ENCODE data around the gene C1orf159. TPM values are rescaled to one million over a fixed set of nuclear protein-coding genes. Genes with fewer than 3 reads are reported as not detected.

Gene C1orf159
- total and polyA plus RNA-seq, 3 donors from 2014 or later = 40.7 to 68.3 (median 50.7) TPM

DNA sequence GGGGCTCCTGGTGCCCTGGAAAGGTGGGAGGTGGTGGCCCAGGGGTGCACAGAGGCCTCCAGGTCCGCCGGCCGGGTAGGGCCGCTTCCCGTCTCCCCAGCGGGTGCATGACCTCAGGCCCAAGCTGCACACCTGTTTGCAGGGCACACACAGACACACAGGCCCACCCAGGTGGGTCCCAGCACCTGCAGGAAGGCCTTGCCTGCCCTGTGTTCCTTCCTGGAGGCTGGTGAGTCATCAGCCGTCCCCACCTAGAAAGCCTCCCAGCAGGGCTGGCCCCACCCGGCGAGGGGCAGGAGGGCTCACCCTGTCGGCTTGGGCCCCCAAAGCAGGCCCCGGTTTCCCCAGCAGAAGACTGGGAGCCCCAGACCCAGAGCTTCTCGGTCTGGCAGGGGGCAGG is 34.2 kb upstream of the C1orf159 start:
- WGBS, 2 donors = 90% methylated on average over 6 of the region's 12 CpGs; no CpG with 5 or more reads in 1 of the 2 donors
- Histone ChIP-seq H3K4me1 (no peaks in the 10 kb centered on the region), H3K27ac (no peak overlapping the region)

GRCh38 chr1:1149416-1149815 is 33.5 kb upstream of the C1orf159 start:
- Histone ChIP-seq H3K36me3 (ENCODE audit: low read depth, missing control alignments) (no peaks in the 10 kb centered on the region), H3K9me3 (no peaks in the 10 kb centered on the region), H3K27me3 (no peaks in the 10 kb centered on the region), H3K27ac (no peak overlapping the region), H3K4me1 (no peaks in the 10 kb centered on the region), H3K4me3 (no peak overlapping the region)
- TF ChIP-seq, protein P1, sequence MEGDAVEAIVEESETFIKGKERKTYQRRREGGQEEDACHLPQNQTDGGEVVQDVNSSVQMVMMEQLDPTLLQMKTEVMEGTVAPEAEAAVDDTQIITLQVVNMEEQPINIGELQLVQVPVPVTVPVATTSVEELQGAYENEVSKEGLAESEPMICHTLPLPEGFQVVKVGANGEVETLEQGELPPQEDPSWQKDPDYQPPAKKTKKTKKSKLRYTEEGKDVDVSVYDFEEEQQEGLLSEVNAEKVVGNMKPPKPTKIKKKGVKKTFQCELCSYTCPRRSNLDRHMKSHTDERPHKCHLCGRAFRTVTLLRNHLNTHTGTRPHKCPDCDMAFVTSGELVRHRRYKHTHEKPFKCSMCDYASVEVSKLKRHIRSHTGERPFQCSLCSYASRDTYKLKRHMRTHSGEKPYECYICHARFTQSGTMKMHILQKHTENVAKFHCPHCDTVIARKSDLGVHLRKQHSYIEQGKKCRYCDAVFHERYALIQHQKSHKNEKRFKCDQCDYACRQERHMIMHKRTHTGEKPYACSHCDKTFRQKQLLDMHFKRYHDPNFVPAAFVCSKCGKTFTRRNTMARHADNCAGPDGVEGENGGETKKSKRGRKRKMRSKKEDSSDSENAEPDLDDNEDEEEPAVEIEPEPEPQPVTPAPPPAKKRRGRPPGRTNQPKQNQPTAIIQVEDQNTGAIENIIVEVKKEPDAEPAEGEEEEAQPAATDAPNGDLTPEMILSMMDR (IDR thresholded peaks at IDR 0.05) = no peak
- no peak for TF ChIP-seq POLR2A (IDR thresholded peaks at IDR 0.05)
- intact Hi-C loops (cut with DNase I; ENCODE audit: low total_unique reads) = no loop called here
- WGBS, 2 donors = 87 to 93% methylated on average over 14 to 15 of the region's 15 CpGs
- DNase-seq = no peak

More for the DNA sequence above, 34.2 kb upstream of the C1orf159 start:
- intact Hi-C loops (cut with DNase I; ENCODE audit: low total_unique reads) = no loop called here
- no peak for DNase-seq
- no peaks in the 10 kb centered on the region for H3K27me3 ChIP-seq
- TF ChIP-seq, protein P1 (IDR thresholded peaks at IDR 0.05) = no peak
- TF ChIP-seq POLR2A (IDR thresholded peaks at IDR 0.05) = no peak
- H3K4me3 ChIP-seq = no peak overlapping the region
- no peaks in the 10 kb centered on the region for H3K9me3 ChIP-seq
- no peaks in the 10 kb centered on the region for H3K36me3 ChIP-seq (ENCODE audit: low read depth, missing control alignments)

GRCh38 chr1:1148569-1148968 is 32.7 kb upstream of the C1orf159 start:
- Histone ChIP-seq H3K27me3 (no peaks in the 10 kb centered on the region), H3K27ac (no peak overlapping the region), H3K36me3 (ENCODE audit: low read depth, missing control alignments) (no peaks in the 10 kb centered on the region), H3K9me3 (no peaks in the 10 kb centered on the region), H3K4me3 (no peak overlapping the region), H3K4me1 (no peaks in the 10 kb centered on the region)
- TF ChIP-seq, protein P1 (IDR thresholded peaks at IDR 0.05) = no peak
- TF ChIP-seq POLR2A (IDR thresholded peaks at IDR 0.05) = no peak
- WGBS, 2 donors = 86 to 89% methylated on average over 20 to 24 of the region's 24 CpGs
- intact Hi-C loops (cut with DNase I; ENCODE audit: low total_unique reads) = no loop called here
- no peak for DNase-seq

DNA sequence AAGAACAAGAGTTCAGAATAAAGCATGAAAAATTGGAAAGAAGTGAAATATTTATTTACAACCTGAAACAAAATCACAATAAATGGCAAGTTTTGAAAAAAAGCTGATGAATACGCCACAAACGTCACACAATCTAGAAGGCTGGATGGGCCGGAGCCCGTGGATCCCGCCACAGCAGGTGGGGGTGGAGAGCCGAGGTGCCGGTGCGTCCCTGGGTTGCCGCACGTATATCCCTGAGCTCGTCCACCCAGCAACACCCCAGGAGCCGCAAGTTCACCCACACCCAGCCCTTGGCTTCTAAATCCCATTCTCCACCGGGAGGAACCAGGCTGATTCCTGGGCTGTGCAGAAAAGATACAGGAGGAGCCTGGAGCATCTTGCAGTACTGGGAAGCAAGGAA is 32.2 kb upstream of the C1orf159 start:
- H3K36me3 ChIP-seq (ENCODE audit: low read depth, missing control alignments) = no peaks in the 10 kb centered on the region
- H3K4me1 ChIP-seq = no peaks in the 10 kb centered on the region
- H3K4me3 ChIP-seq = no peak overlapping the region
- H3K9me3 ChIP-seq = no peaks in the 10 kb centered on the region
- no peak overlapping the region for H3K27ac ChIP-seq
- intact Hi-C loops (cut with DNase I; ENCODE audit: low total_unique reads) = no loop called here
- DNase-seq = no peak
- H3K27me3 ChIP-seq = no peaks in the 10 kb centered on the region
- 92 to 96% methylated on average over 13 of the region's 13 CpGs for WGBS, 2 donors
- TF ChIP-seq, protein P1 (IDR thresholded peaks at IDR 0.05) = no peak
- no peak for TF ChIP-seq POLR2A (IDR thresholded peaks at IDR 0.05)

DNA sequence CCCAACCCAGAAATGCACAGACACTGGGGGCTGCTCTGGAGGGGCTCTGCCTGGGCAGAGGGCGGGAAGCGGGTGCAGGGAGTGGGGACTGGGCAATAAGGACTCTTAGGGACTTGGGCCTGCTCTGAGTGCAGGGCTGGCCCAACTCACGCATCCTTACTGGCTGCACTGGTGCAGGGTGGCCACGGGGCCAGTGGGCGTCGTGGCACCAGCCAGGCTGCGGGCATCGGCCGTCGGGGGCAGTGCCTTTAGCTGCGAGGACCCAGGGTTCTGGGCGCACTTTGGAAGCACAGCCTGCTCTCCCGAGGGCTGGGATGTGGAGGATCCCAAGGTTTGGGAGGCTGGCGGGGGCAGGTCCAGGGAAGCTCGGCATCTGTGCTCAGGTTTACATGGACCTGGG is 30.7 kb upstream of the C1orf159 start:
- no peak for DNase-seq
- intact Hi-C loops (cut with DNase I; ENCODE audit: low total_unique reads) = no loop called here
- TF ChIP-seq POLR2A (IDR thresholded peaks at IDR 0.05) = no peak
- TF ChIP-seq, protein P1 (IDR thresholded peaks at IDR 0.05) = no peak
- no peaks in the 10 kb centered on the region for H3K4me1 ChIP-seq
- WGBS, 2 donors = 89 to 96% methylated on average over 4 to 15 of the region's 15 CpGs
- no peaks in the 10 kb centered on the region for H3K27me3 ChIP-seq
- no peak overlapping the region for H3K27ac ChIP-seq
- no peak overlapping the region for H3K4me3 ChIP-seq
- H3K36me3 ChIP-seq (ENCODE audit: low read depth, missing control alignments) = no peaks in the 10 kb centered on the region
- H3K9me3 ChIP-seq = no peaks in the 10 kb centered on the region

All from testis (tissue), 3 donors.